NT2/D1 (cell line): Measurements from ENCODE around the gene BAD.

ENCODE experiments used
- DNase-seq: peaks from one replicate; pipeline ENCODE4 v3.0.0-alpha.2; 2011; ENCODE audit warnings: low read depth, low spot score
- H3K27me3 ChIP-seq: 2 replicates; pipeline ENCODE4 v1.6.0; 2011; ENCODE audit warnings: mild to moderate bottlenecking; ENCODE audit not compliant: insufficient read length, insufficient read depth
- H3K36me3 ChIP-seq: 2 replicates; pipeline ENCODE4 v1.6.1; 2011; ENCODE audit warnings: mild to moderate bottlenecking, low read length, mixed read lengths; ENCODE audit not compliant: insufficient read depth, insufficient read length
- H3K4me1 ChIP-seq: 2 replicates; pipeline ENCODE4 v1.5.1; 2011; ENCODE audit not compliant: insufficient read depth, insufficient read length
- H3K4me3 ChIP-seq: 2 replicates; pipeline ENCODE4 v1.5.1; 2011; ENCODE audit warnings: low read depth; ENCODE audit not compliant: insufficient read length
- H3K9ac ChIP-seq: 2 replicates; pipeline ENCODE4 v1.6.0; 2011; ENCODE audit warnings: low read depth; ENCODE audit not compliant: insufficient read length
- H3K9me3 ChIP-seq: 2 replicates; pipeline ENCODE4 v1.5.1; 2011; ENCODE audit warnings: mild to moderate bottlenecking, low read length; ENCODE audit not compliant: insufficient read depth
- SUZ12 ChIP-seq: IDR thresholded peaks from 2 replicates; pipeline ENCODE4 v1.6.1; 2011; ENCODE audit not compliant: insufficient read length, insufficient read depth; ENCODE audit errors: extremely low read depth
- YY1 ChIP-seq: IDR thresholded peaks from 2 replicates; pipeline ENCODE4 v1.6.1; 2011; ENCODE audit not compliant: insufficient read length, insufficient read depth
- ZNF274 ChIP-seq: IDR thresholded peaks from 2 replicates; pipeline ENCODE4 v1.6.1; 2011; ENCODE audit warnings: mild to moderate bottlenecking, low read depth, low read length

BAD gene

GRCh38 chr11:64253481-64253880 is 31.0 kb downstream of the BAD start:
- Histone ChIP-seq H3K9ac (no peak overlapping the region), H3K36me3 (peaks cover 47% of the 10 kb centered on the region), H3K4me3 (no peak overlapping the region), H3K4me1 (peaks cover 33% of the 10 kb centered on the region), H3K9me3 (no peaks in the 10 kb centered on the region), H3K27me3 (no peaks in the 10 kb centered on the region)
- TF ChIP-seq YY1 (no peak), SUZ12 (no peak), ZNF274 (no peak)
- no peak for DNase-seq

DNA sequence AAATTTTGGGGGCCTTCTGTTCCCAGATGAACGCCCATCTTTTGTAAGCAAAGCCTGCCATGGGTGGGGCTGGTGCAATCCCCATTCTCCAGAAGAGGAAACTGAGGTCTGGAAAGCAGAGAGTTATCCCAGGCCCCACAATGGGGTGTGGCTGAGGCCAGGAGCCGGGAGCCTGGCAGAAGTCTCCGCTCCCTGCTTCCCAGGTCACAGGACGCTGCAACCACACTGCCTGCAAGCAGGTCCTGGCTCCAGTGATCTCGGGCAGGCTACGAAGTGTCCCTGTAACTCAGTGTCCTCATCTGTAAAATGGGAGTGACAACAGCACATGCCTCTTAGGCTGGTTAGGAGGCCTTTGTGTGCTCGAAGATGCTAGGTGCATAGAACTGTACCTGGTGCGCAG is 31.4 kb downstream of the BAD start:
- no peak for TF ChIP-seq YY1
- TF ChIP-seq ZNF274, result no peak
- TF ChIP-seq SUZ12, result no peak
- DNase-seq, result no peak
- peaks cover 43% of the 10 kb centered on the region for H3K36me3 ChIP-seq
- H3K4me1 ChIP-seq, result peaks cover 37% of the 10 kb centered on the region
- H3K9ac ChIP-seq, result peak overlapping the region; percentile 44
- H3K4me3 ChIP-seq, result peak overlapping the region; percentile 22
- no peaks in the 10 kb centered on the region for H3K9me3 ChIP-seq
- no peaks in the 10 kb centered on the region for H3K27me3 ChIP-seq

DNA sequence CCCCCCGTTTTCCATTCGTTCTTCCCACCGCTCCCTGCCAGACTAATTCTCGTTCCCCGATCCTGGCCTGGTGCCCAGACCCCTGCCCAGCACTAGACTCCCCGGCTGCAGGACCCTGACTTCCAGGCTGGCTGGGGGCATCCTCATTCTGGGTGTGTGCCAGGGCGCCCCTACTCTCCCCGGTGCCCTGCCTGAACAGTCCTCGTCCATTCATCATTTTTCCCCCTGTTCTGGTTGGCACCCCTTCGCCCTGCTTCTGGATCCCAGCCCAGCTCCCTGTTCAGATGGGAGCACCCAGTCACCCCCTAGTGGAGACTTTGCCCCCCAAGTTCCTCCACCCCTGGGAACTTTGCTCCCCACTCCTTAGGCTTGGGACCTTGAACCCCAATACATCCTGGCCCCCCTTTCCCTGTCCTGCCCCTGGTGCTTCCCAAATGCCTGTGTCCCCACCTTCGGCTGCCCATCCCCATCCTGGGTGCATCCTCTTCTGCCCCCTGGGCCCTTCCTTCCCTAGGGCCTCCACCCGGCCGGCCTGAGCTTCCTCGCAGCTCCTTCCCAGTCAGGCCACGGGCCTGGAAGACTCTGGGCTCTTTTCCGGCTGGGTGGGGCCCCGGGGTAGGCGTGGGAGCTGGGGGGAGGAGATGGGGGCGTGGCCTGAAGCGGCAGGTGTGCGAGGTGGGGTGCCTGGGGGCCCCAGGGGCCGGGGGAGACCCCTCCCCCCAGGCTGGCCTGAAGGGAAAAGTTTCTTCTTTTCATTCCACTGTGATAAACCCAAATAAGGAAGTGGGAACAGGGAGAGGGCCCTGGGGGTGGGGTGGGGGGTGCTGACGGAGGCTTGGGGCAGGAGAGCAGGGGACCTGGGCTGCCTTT is 32.2 kb downstream of the BAD start:
- H3K4me1 ChIP-seq, result peaks cover 40% of the 10 kb centered on the region
- H3K36me3 ChIP-seq, result peaks cover 38% of the 10 kb centered on the region
- H3K27me3 ChIP-seq, result no peaks in the 10 kb centered on the region
- H3K4me3 ChIP-seq, result peak overlapping the region; percentile 81
- no peak for DNase-seq
- TF ChIP-seq ZNF274 (no peak), YY1 (no peak), SUZ12 (no peak)
- H3K9me3 ChIP-seq, result no peaks in the 10 kb centered on the region
- peak overlapping the region; percentile 92 for H3K9ac ChIP-seq

DNA sequence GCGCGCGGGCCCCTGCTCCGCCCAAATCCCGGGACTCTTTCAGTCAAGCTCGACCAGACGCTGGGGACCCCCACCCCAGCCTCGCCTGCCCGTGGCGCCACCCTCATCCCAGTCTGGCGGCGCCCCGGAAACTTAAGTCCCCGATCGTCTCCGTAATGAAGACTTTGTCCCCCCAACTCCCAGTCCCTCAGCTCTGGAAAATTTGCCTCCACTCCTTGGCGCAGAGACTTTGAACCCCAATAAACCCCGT is 32.8 kb downstream of the BAD start:
- H3K9me3 ChIP-seq, result no peaks in the 10 kb centered on the region
- H3K27me3 ChIP-seq, result no peaks in the 10 kb centered on the region
- peak overlapping the region; percentile 81 for H3K4me3 ChIP-seq
- no peak for TF ChIP-seq SUZ12
- TF ChIP-seq ZNF274, result no peak
- TF ChIP-seq YY1, result no peak
- H3K4me1 ChIP-seq, result peaks cover 40% of the 10 kb centered on the region
- H3K36me3 ChIP-seq, result peaks cover 37% of the 10 kb centered on the region
- DNase-seq, result no peak
- peak overlapping the region; percentile 92 for H3K9ac ChIP-seq

- Histone ChIP-seq H3K27me3 (no peaks in the 10 kb centered on the region), H3K9me3 (no peaks in the 10 kb centered on the region), H3K9ac (peak within 1 kb of the TSS; percentile 92), H3K4me1 (peaks cover 38% of the 10 kb centered on the region), H3K4me3 (peak within 1 kb of the TSS; percentile 81), H3K36me3 (peaks cover 32% of the 10 kb centered on the region)
- no peak for DNase-seq
- TF ChIP-seq SUZ12 (no peak), YY1 (no peak), ZNF274 (no peak)
Measured at GRCh38 chr11:64251016-64251752, 33.3 kb downstream of the BAD start, which contains the start of gene PLCB3. Gene PLCB3, plus strand, starts transcription at chr11:64251530. Its CDS starts 120 bp downstream, at chr11:64251650.

GRCh38 chr11:64250415-64251015 is 34.0 kb downstream of the BAD start:
- Histone ChIP-seq H3K4me3 (peak overlapping the region; percentile 65), H3K9ac (peak overlapping the region; percentile 84), H3K9me3 (no peaks in the 10 kb centered on the region), H3K4me1 (peaks cover 38% of the 10 kb centered on the region), H3K27me3 (no peaks in the 10 kb centered on the region), H3K36me3 (peaks cover 30% of the 10 kb centered on the region)
- DNase-seq, result no peak
- TF ChIP-seq YY1 (no peak), SUZ12 (no peak), ZNF274 (no peak)

- Histone ChIP-seq H3K27me3 (no peaks in the 10 kb centered on the region), H3K36me3 (peaks cover 31% of the 10 kb centered on the region), H3K4me3 (no peak overlapping the region), H3K9ac (peak overlapping the region; percentile 90), H3K4me1 (peaks cover 40% of the 10 kb centered on the region), H3K9me3 (no peaks in the 10 kb centered on the region)
- DNase-seq, result peak; percentile 92
- TF ChIP-seq SUZ12, result no peak
- TF ChIP-seq YY1, result no peak
- no peak for TF ChIP-seq ZNF274
Measured at GRCh38 chr11:64249563-64250414, 34.7 kb downstream of the BAD start.
